Right atrium auricular region (tissue), 2 donors: Measurements from ENCODE around the gene SARS1. TPM values are rescaled to one million over a fixed set of nuclear protein-coding genes. Genes with fewer than 3 reads are reported as not detected.
"Not testable (repeated sequence)": the region's sequence is repeated elsewhere in the genome, so short reads cannot be mapped to it uniquely, and the experiment has no call there.

Experiments
- DNase-seq: peaks from one replicate; pipeline ENCODE4 v3.0.0-alpha.2; 2019; ENCODE audit warnings: low spot score
- H3K27ac ChIP-seq, 2 donors: fragments of 200-600 bp; sonication (generic); 1 replicate in 1 of 2; 2 replicates in 1 of 2; pipeline ENCODE4 v1.5.1; 2016 to 2019
- H3K27me3 ChIP-seq, 2 donors: fragments of 200-600 bp; sonication (generic); one replicate each; pipeline versions ENCODE4 v1.5.1 to v1.6.0; 2017 to 2019
- H3K36me3 ChIP-seq: fragments of 200-600 bp; sonication (generic); one replicate; pipeline ENCODE4 v1.5.1; 2016
- H3K4me1 ChIP-seq, 2 donors: fragments of 200-600 bp; sonication (generic); one replicate each; pipeline versions ENCODE4 v1.5.1 to v1.6.0; 2017 to 2019
- H3K4me3 ChIP-seq, 2 donors: fragments of 200-600 bp; sonication (generic); 1 replicate in 1 of 2; 2 replicates in 1 of 2; pipeline ENCODE4 v1.5.1; 2017 to 2019; ENCODE audit warnings: mild to moderate bottlenecking in 1 of 2, moderate library complexity in 1 of 2
- H3K9me3 ChIP-seq, 2 donors: fragments of 200-600 bp; sonication (generic); one replicate each; pipeline ENCODE4 v1.5.1; 2019
- CTCF ChIP-seq, 2 donors: fragments of 200-600 bp; sonication (generic); IDR thresholded peaks; one replicate each; pipeline ENCODE4 v1.5.1; 2019; ENCODE audit warnings: antibody characterized with exemption in 2 of 2
- total RNA-seq, 2 donors: library from RNA; depleted of rRNA; stranded (reverse); fragments of >200 nt; gene quantifications; one replicate each; pipeline ENCODE4 v1.1.0, GENCODE V29; 2016

Gene SARS1
- 100 to 1,000 TPM; 108 to 130 TPM for total RNA-seq

- H3K36me3 ChIP-seq = no peaks in the 10 kb centered on the region
- H3K27ac ChIP-seq = peak within 1 kb of the TSS; percentile 92 to 96
- peak within 1 kb of the TSS; percentile 75 to 88 for H3K4me3 ChIP-seq
- H3K27me3 ChIP-seq = no peaks in the 10 kb centered on the region
- H3K9me3 ChIP-seq = no peaks in the 10 kb centered on the region
- DNase-seq = peak; percentile 83
- H3K4me1 ChIP-seq = peaks cover 0 to 47% of the 10 kb centered on the region in 2 donors
- TF ChIP-seq CTCF (IDR thresholded peaks at IDR 0.05) = no peak
Observed at GRCh38 chr1:109213824-109214693, at the start of gene SARS1. SARS1 (plus strand) TSS chr1:109213918; CDS start chr1:109213993, 75 bp downstream.

GRCh38 chr1:109164538-109164937 is 49.2 kb upstream of the SARS1 start:
- Histone ChIP-seq H3K9me3 (no peaks in the 10 kb centered on the region), H3K27ac (no peak overlapping the region), H3K4me3 (no peak overlapping the region), H3K27me3 (no peaks in the 10 kb centered on the region), H3K4me1 (peaks cover 0 to 20% of the 10 kb centered on the region in 2 donors), H3K36me3 (no peaks in the 10 kb centered on the region)
- no peak for TF ChIP-seq CTCF (IDR thresholded peaks at IDR 0.05)
- DNase-seq = no peak

- no peak for TF ChIP-seq CTCF (IDR thresholded peaks at IDR 0.05)
- Histone ChIP-seq H3K4me1 (peaks cover 0 to 14% of the 10 kb centered on the region in 2 donors), H3K36me3 (no peaks in the 10 kb centered on the region), H3K4me3 (no peak overlapping the region), H3K9me3 (no peaks in the 10 kb centered on the region), H3K27me3 (no peaks in the 10 kb centered on the region), H3K27ac (no peak overlapping the region)
- DNase-seq = no peak
Observed at GRCh38 chr1:109167001-109167506, 46.7 kb upstream of the SARS1 start.

GRCh38 chr1:109170035-109170764 is 43.5 kb upstream of the SARS1 start:
- no peak for TF ChIP-seq CTCF (IDR thresholded peaks at IDR 0.05)
- H3K36me3 ChIP-seq = no peaks in the 10 kb centered on the region
- H3K27me3 ChIP-seq = no peaks in the 10 kb centered on the region
- no peak overlapping the region for H3K27ac ChIP-seq
- peaks cover 0 to 8% of the 10 kb centered on the region in 2 donors for H3K4me1 ChIP-seq
- no peak for DNase-seq
- no peak overlapping the region for H3K4me3 ChIP-seq
- H3K9me3 ChIP-seq = no peaks in the 10 kb centered on the region

GRCh38 chr1:109171646-109172045 is 42.1 kb upstream of the SARS1 start:
- no peak overlapping the region for H3K4me3 ChIP-seq
- H3K4me1 ChIP-seq = peaks cover 0 to 8% of the 10 kb centered on the region in 2 donors
- no peak for TF ChIP-seq CTCF (IDR thresholded peaks at IDR 0.05)
- H3K27me3 ChIP-seq = no peaks in the 10 kb centered on the region
- no peak overlapping the region for H3K27ac ChIP-seq
- H3K9me3 ChIP-seq = no peaks in the 10 kb centered on the region
- DNase-seq = no peak
- no peaks in the 10 kb centered on the region for H3K36me3 ChIP-seq

- H3K9me3 ChIP-seq, H3K36me3 ChIP-seq, H3K27ac ChIP-seq, DNase-seq, H3K4me3 ChIP-seq, H3K27me3 ChIP-seq, H3K4me1 ChIP-seq: not testable (repeated sequence)
Observed at GRCh38 chr1:109176349-109176748, 37.4 kb upstream of the SARS1 start.

GRCh38 chr1:109180715-109181084 is 33.0 kb upstream of the SARS1 start:
- H3K4me1 ChIP-seq, H3K27ac ChIP-seq, DNase-seq, H3K4me3 ChIP-seq, H3K36me3 ChIP-seq, H3K9me3 ChIP-seq, H3K27me3 ChIP-seq: not testable (repeated sequence)
